Measurements from ENCODE around the gene FKBP1A. TPM values are rescaled to one million over a fixed set of nuclear protein-coding genes. Genes with fewer than 3 reads are reported as not detected.
A peak's percentile ranks its signal among the peaks of the same experiment; 100 is the strongest.

Gene FKBP1A
- total and polyA plus RNA-seq, 2 of the 4 experiments (the other 2 are of a cell fraction), result 120 to 528 TPM

GRCh38 chr20:1332749-1333300 is 60.0 kb downstream of the FKBP1A start:
- 80% methylated on average over 1 of the region's 2 CpGs; no CpG with 5 or more reads in 1 of the 2 experiments for WGBS, 2 experiments (ENCODE audit: extremely low coverage in 2 of 2, insufficient read length in 1 of 2)
- Histone ChIP-seq H2BK15ac (ENCODE audit: low read depth, low read length) (no peak overlapping the region), H4K5ac (ENCODE audit: low read depth, low read length) (no peak overlapping the region), H2BK120ac (ENCODE audit: low read depth, low read length) (no peak overlapping the region), H3K9me3 (ENCODE audit: control insufficient read depth, insufficient read depth, low read length) (no peaks in the 10 kb centered on the region), H4K20me1 (ENCODE audit: insufficient read depth, low read length) (peaks cover 11% of the 10 kb centered on the region), H3K18ac (ENCODE audit: low read depth, low read length) (no peak overlapping the region), H3K79me1 (ENCODE audit: low read depth in 1 of 2, low read length in 2 of 2) (peaks cover 51 to 90% of the 10 kb centered on the region in 2 experiments), H2BK20ac (ENCODE audit: low read depth, low read length) (no peak overlapping the region), H3K27ac (ENCODE audit: insufficient read depth, low read length) (no peak overlapping the region), H3K9me1 (ENCODE audit: insufficient read depth, low read length) (peaks cover 44% of the 10 kb centered on the region), H4K91ac (ENCODE audit: insufficient read depth, low read depth, low read length) (no peak overlapping the region), H3K56ac (ENCODE audit: extremely low read depth, insufficient read depth, low read length) (no peak overlapping the region), H4K8ac (ENCODE audit: low read depth in 2 of 2, low read length in 2 of 2) (no peak overlapping the region), H3K23ac (ENCODE audit: low read depth, low read length) (no peak overlapping the region; the same call in 1 of the 2 replicates), H3K4me2 (ENCODE audit: low read depth, low read length) (no peak overlapping the region), H3K27me3 (ENCODE audit: control insufficient read depth, insufficient read depth, low read length) (no peaks in the 10 kb centered on the region), H3K36me3 (ENCODE audit: control insufficient read depth, insufficient read depth, low read length) (peaks cover 9% of the 10 kb centered on the region; the same call in 1 of the 2 replicates), H2AFZ (replicated peaks; ENCODE audit: low read length, poor library complexity) (peak overlapping the region; percentile 7), H2AK5ac (ENCODE audit: low read depth, low read length) (no peak overlapping the region), H3K4ac (ENCODE audit: low read depth, low read length) (no peak overlapping the region), H3K9ac (ENCODE audit: low read depth, low read length) (no peak overlapping the region), H3K4me1 (ENCODE audit: control insufficient read depth, insufficient read depth, low read length) (peaks cover 15% of the 10 kb centered on the region), H2BK5ac (ENCODE audit: low read depth, low read length, poor library complexity, severe bottlenecking) (no peak overlapping the region), H3K4me3 (ENCODE audit: insufficient read depth, low read depth, low read length) (no peak overlapping the region), H2AK9ac (replicated peaks; ENCODE audit: low read depth, low read length, poor library complexity) (no peak overlapping the region), H3K14ac (replicated peaks; ENCODE audit: low read depth, low read length) (no peak overlapping the region)
- dilution Hi-C loops (cut with HindIII; ENCODE audit: low sequenced_read_pairs, unreplicated experiment), result no loop called here
- ATAC-seq (ENCODE audit: low read depth), result no peak
- intact Hi-C loops (cut with micrococcal nuclease), result no loop called here
- ChIA-PET CTCF (no interaction called here), POLR2A (ENCODE audit: unreplicated experiment) (no interaction called here)
- no TSS peak for BruUV-seq (replicated peaks)
- TF ChIP-seq BHLHE40 (IDR thresholded peaks at IDR 0.05; ENCODE audit: low read depth, low read length) (no peak), RCOR1 (IDR thresholded peaks at IDR 0.05; ENCODE audit: insufficient replicate concordance, low read length) (no peak), CHD1 (IDR thresholded peaks at IDR 0.05; ENCODE audit: low read depth, low read length) (no peak), ELK1 (IDR thresholded peaks at IDR 0.05; ENCODE audit: borderline replicate concordance, low read depth, low read length) (no peak), MXI1 (IDR thresholded peaks at IDR 0.05; ENCODE audit: borderline replicate concordance, low read depth, low read length) (no peak), CEBPB (IDR thresholded peaks at IDR 0.05; ENCODE audit: low read depth, low read length) (no peak), MAFK (IDR thresholded peaks at IDR 0.05; ENCODE audit: low read depth, low read length) (no peak)
- no peak for DNase-seq
- in situ Hi-C loops (cut with MboI; ENCODE audit: low sequenced_read_pairs), result loop anchor here (25.0 kb wide), 1 partner anchor 504 kb away; no protein-coding TSS in a partner anchor
